A673 (cell line): Measurements from ENCODE around the gene DUSP5. TPM values are rescaled to one million over a fixed set of nuclear protein-coding genes. Genes with fewer than 3 reads are reported as not detected.
A peak's percentile ranks its signal among the peaks of the same experiment; 100 is the strongest.

Experiments used
- BruUV-seq: library from RNA; stranded (reverse); fragments of 400-500 nt; replicated peaks from 2 replicates; lab custom pipeline; 2021; lab: Mats Ljungman, UMichigan
- CTCF ChIA-PET: fragments of 300-600 bp; sonication (Branson Sonifier 250); formaldehyde crosslinking; loops from one replicate; lab custom pipeline; 2022; ENCODE audit warnings: antibody characterized with exemption; lab: Charles Lee
- POLR2A ChIA-PET: fragments of 300-600 bp; sonication (Branson Sonifier 250); formaldehyde crosslinking; loops from one replicate; lab custom pipeline; 2022; ENCODE audit warnings: antibody characterized with exemption; ENCODE audit not compliant: low non-redundant PET; lab: Charles Lee
- DNase-seq: peaks from one replicate; pipeline ENCODE4 v3.0.0-alpha.2; 2015; ENCODE audit warnings: low spot score
- H3K27ac ChIP-seq: fragments of 200-600 bp; sonication (generic); 2 replicates; pipeline ENCODE4 v1.5.1; 2016; ENCODE audit warnings: mixed run types, low read depth, mild to moderate bottlenecking, mixed read lengths, antibody characterized with exemption, low read length; ENCODE audit not compliant: poor library complexity, severe bottlenecking
- H3K27me3 ChIP-seq: fragments of 200-600 bp; sonication (generic); replicated peaks from 2 replicates; pipeline ENCODE4 v1.6.1; 2017; ENCODE audit warnings: mixed run types, low read depth, mild to moderate bottlenecking, mixed read lengths, antibody characterized with exemption, low read length; ENCODE audit not compliant: insufficient read depth, poor library complexity
- H3K36me3 ChIP-seq: fragments of 200-600 bp; sonication (generic); 2 replicates; pipeline ENCODE4 v1.6.1; 2016; ENCODE audit warnings: mixed run types, mild to moderate bottlenecking, mixed read lengths, antibody characterized with exemption, low read length; ENCODE audit not compliant: insufficient read depth, poor library complexity, severe bottlenecking
- H3K4me1 ChIP-seq: fragments of 200-600 bp; sonication (generic); 2 replicates; pipeline ENCODE4 v1.6.1; 2017; ENCODE audit warnings: mixed run types, mild to moderate bottlenecking, mixed read lengths, antibody characterized with exemption, low read length; ENCODE audit not compliant: insufficient read depth, poor library complexity, severe bottlenecking
- H3K4me3 ChIP-seq: fragments of 200-600 bp; sonication (generic); 2 replicates; pipeline ENCODE4 v1.5.1; 2016; ENCODE audit warnings: low read depth, mixed run types, mild to moderate bottlenecking, mixed read lengths, low read length; ENCODE audit not compliant: poor library complexity, severe bottlenecking
- H3K9me3 ChIP-seq: fragments of 200-600 bp; sonication (generic); 2 replicates; pipeline ENCODE4 v1.6.1; 2016; ENCODE audit warnings: mixed run types, low read depth, mild to moderate bottlenecking, mixed read lengths, antibody characterized with exemption, low read length; ENCODE audit not compliant: poor library complexity, severe bottlenecking
- CTCF ChIP-seq: fragments of 300-800, 200-600 bp; sonication (generic); conservative IDR thresholded peaks from 2 replicates; pipeline ENCODE4 v1.5.1; 2017; ENCODE audit warnings: low read depth, mild to moderate bottlenecking, antibody characterized with exemption, low read length, moderate library complexity, mixed read lengths
- EZH2 ChIP-seq: fragments of 200-600 bp; sonication (generic); IDR thresholded peaks from 2 replicates; pipeline ENCODE4 v1.6.1; 2017; ENCODE audit warnings: borderline replicate concordance, low read depth, mild to moderate bottlenecking, mixed read lengths, antibody characterized with exemption, low read length; ENCODE audit not compliant: poor library complexity, severe bottlenecking
- intact Hi-C: fragments of 100-400 bp; cut with micrococcal nuclease; formaldehyde crosslinking; loops from one replicate; pipeline ENCODE4 v1.10.0; 2022; ENCODE audit not compliant: unreplicated experiment
- total RNA-seq: library from RNA; stranded (reverse); gene quantifications from 2 replicates; pipeline ENCODE4 v1.2.3, GENCODE V29; 2021

DUSP5 gene
- total RNA-seq, 1 experiment from 2014 or later, result 29.3 TPM

- DNase-seq, result peak; percentile 75
- peak overlapping the region; percentile 69 for H3K4me3 ChIP-seq
- peak overlapping the region; percentile 89 for H3K27ac ChIP-seq
- no peak for TF ChIP-seq CTCF
- TF ChIP-seq EZH2, result no peak
- no peaks in the 10 kb centered on the region for H3K27me3 ChIP-seq
- ChIA-PET POLR2A (interaction anchor here (0.6 to 0.7 kb wide), 2 partner anchors 43 to 569 kb away, joined by 4 to 9 read pairs; no protein-coding TSS in a partner anchor), CTCF (interaction anchor here (0.7 to 1.1 kb wide), 2 partner anchors 9 to 144 kb away, joined by 3 to 4 read pairs; no protein-coding TSS in a partner anchor)
- H3K36me3 ChIP-seq, result peaks cover 3% of the 10 kb centered on the region
- no peaks in the 10 kb centered on the region for H3K9me3 ChIP-seq
- BruUV-seq, result no TSS peak
- peaks cover 43% of the 10 kb centered on the region for H3K4me1 ChIP-seq
- intact Hi-C loops, result loop anchor here (2.0 to 5.0 kb wide), 2 partner anchors 38 to 191 kb away; no protein-coding TSS in a partner anchor
Observed at GRCh38 chr10:110498087-110498981, 627 bp downstream of the DUSP5 start.

- H3K4me1 ChIP-seq, result peaks cover 52% of the 10 kb centered on the region
- CTCF ChIA-PET, result interaction anchor here (0.7 to 1.1 kb wide), 2 partner anchors 8 to 145 kb away, joined by 3 to 4 read pairs; no protein-coding TSS in a partner anchor
- H3K27ac ChIP-seq, result peak overlapping the region; percentile 89
- no peaks in the 10 kb centered on the region for H3K27me3 ChIP-seq
- BruUV-seq, result no TSS peak
- POLR2A ChIA-PET, result interaction anchor here (0.6 to 0.7 kb wide), 2 partner anchors 42 to 570 kb away, joined by 4 to 9 read pairs; no protein-coding TSS in a partner anchor
- TF ChIP-seq EZH2 (no peak), CTCF (peak; percentile 47)
- DNase-seq, result peak; percentile 95
- intact Hi-C loops, result loop anchor here (2.0 to 5.0 kb wide), 2 partner anchors 38 to 192 kb away; no protein-coding TSS in a partner anchor
- peak overlapping the region; percentile 69 for H3K4me3 ChIP-seq
- no peaks in the 10 kb centered on the region for H3K9me3 ChIP-seq
- peaks cover 9% of the 10 kb centered on the region for H3K36me3 ChIP-seq
Observed at GRCh38 chr10:110498982-110499795, 1.5 kb downstream of the DUSP5 start.
